ENCODE results near the gene COL6A5.
"Not testable (repeated sequence)": the region's sequence is repeated elsewhere in the genome, so short reads cannot be mapped to it uniquely, and the experiment has no call there.

Gene COL6A5

DNA sequence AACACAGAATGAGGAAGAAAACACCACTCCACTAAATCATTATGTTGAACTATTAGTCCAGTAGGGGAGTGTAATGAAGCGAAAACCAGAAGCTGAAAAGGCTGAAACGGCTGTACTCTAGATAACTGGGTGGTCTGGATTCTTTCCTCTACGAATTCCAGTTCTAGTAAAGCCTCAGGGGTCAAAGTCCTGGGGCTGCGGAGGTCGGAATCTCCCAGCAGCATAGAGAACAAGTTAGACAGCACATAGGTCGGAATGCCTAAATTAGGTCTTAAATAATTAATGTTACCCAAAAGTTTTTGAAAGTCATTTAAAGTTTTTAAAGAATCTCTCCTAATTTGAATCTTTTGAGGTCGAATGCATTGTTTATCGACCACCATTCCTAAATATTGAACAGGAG lies 102.7 kb downstream of the COL6A5 start:
- DNase-seq, result not testable (repeated sequence)

DNA sequence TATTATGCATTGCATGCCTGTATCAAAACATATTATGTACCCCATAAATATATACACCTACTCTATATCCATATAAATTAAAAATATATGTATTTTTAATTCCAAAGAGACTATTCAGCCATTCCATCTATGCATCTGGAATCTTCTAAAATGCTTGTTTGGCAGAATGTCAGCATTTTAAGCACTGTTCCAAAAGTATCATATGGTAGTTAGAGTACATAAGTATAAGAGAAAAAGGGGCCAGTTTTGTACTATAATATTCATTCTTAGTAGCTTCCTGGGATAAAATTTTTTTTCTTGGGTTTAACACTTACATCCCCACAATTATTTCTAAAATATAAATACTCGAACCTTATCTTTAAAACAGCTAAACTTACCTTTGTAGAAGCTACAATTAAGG lies 111.1 kb downstream of the COL6A5 start:
- no peak for DNase-seq

DNA sequence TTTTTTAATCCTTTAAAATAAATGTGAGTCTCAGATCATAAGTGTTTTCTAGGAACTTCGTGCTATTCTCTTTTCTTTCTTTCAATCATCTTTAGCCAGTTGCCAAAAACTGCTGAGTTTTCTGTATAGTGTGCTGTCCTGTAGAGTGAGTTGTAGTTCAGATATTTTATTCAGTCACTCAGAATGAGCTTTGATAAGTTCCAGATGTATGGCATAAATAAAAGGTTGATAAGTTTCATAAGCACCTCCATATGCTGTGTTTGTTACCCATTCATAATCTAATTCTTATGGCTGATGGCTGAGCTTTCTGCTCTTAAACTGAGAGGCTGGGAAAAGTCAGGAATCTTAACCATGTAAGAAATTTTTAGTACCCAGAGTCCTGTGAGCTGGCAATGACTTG lies 112.2 kb downstream of the COL6A5 start:
- DNase-seq, result no peak

DNA sequence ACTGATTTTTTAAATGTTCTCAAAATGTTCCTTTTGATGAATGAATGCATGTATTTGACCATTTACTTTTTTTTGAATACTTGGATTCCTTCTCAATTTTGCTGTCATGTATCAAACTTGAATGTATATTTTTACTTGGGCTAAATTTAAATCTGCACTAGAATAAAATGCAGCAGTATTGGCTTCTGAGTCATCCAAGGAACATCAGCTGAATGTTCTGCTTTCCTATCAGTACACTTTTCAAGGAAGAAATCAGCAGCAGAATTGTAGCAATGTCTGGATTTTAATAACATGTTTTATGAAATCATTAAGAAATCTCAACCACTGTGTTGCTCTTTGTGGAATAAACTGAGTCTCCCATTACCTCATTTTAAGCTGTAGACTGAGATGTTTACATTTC lies 114.5 kb downstream of the COL6A5 start:
- DNase-seq, result no peak

DNA sequence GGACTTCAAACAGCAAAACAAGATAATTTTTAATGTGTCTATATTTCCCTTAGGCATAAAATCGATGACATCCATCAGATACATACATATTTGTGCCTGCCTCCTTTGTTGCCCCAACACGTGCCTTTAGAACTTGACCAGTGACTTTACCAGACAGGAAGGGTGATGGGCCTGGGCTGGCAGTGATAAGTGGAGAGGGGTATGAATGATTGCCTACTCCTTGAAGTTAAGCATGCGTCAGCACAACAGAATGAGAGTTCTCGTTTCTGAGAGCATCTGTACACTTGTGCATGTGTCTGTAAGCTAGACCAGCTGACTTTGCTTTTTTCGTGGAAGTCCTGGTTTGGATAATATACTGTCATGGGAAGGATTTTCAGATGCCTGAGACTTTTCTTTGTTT lies 116.6 kb downstream of the COL6A5 start:
- DNase-seq, result no peak

DNA sequence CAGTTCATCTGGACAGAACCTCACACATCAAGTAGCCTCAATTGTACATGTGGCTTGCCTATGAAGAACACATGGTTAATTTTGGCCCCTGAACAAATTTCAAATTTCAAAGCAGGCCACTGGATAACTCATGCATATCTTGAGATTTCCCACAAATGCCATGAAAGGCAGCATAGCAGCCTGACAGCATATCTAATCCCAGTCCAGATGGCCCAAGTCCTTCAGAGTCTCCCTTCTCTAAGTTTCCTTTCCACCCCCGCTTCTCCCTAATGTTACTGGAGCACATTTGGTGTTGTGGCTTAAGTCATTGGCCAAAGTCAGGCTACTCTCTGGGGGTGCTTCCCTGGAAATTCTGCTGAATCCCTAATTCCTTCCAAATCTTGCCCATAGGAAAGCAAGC lies 117.7 kb downstream of the COL6A5 start:
- no peak for DNase-seq

DNA sequence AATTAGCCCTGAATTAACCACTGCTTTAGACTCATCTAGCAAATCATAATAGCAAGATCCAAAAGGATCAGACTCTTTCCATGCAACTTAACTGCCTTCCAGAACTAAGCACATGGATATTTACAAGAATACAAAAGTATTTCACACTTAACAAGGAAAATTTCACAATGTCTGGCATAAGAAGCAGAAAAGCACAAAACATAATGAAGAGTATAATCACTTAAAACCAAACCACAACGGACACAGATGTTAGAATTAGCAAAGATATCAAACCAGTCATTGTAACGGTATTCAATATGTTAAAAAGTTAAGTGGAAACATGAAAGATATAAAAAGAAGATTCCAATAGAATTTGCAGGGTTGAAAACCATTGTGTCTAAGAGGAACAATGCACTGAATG lies 120.0 kb downstream of the COL6A5 start:
- no peak for DNase-seq

DNA sequence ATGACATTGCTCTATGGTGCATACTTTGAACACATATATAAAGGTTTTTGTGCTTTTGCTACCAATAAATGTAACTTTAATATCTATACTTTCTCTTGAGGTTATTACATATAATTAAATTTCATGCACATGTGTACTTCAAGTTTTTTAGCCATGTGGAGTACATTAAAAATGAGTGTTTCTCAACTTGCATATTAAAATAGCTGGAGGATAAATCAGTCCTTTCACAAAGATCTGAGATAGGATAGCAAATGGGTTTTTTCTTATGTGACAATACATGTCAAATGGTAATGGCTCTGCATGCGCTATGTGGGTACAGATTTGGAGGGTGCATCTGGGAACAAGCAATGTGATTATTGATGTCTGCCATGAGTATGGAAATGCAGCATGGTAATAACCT lies 122.8 kb downstream of the COL6A5 start:
- DNase-seq, result no peak

DNA sequence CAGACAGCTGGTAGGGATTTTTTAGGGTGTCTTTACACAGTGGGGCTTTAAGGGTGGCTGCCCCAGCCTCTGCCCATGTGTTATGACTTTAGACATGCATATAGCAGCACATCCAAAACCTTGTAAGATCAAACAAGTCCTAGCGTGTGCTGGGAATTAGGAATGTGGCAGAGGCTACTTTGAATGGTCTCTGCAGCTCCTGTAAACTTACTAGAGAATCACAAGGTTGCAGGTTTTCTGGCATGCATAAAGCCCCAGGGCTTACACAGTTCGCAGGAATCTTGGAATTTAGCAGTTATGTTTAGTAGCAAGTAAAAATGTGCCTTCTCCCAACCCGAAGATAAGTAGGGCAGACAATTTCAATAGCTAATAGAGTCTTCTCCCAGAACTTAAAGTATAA lies 124.7 kb downstream of the COL6A5 start:
- DNase-seq, result no peak

DNA sequence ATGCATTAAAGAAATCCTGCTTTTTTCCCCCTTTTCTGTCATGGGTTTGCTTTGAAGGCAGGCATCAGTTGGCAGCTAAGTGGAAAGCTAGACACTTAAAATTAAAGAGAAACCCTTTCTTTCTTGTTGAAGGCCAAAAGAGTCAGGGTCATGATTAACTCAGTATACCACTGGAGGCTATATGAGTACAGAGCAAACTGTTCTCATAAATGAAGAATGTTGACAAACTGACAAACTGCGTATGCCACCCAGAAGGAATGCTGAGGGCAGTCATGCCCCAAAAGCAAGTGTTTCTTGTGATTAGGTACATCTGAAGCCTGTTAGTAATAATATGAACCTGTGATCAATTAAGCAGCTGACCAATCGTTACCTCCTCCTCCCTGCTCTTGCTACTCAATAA lies 127.9 kb downstream of the COL6A5 start:
- DNase-seq, result no peak

DNA sequence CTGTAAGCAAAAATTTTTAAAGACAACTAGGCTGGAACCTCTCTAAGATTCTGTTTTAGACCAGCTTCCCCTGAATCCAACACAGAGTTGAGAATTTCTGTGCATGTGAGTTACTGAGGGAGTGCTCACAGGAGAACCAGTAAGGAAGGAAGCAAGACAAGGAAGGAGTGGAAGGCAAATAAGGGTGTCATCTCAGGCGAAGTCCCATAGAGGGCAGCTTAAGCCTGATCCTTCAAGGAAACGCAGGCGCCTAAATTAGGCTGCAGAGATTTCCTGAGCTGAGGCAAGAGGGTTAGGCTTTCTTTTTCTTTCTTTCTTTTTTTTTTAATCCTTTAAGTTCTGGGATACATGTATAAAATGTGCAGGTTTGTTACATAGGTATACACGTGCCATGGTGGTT lies 135.3 kb downstream of the COL6A5 start:
- no peak for DNase-seq

DNA sequence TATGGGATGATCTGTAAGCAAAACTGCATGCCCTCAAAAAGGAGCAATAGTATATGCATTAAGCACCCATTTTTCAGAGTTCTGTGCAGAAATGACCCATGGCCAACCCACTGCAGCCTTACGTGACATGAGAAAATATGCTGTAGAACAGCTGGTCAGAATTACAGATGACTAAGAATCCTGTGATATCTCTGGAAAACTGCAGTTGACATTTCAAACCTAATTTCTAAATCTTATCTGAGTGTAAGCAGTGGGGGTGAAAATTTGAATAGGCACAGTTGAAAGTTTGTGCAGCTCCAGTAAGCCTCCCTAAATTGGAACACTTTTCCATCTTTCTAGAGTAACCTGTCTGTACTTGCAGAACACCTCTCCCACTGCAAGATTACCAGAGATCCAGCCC lies 142.8 kb downstream of the COL6A5 start:
- no peak for DNase-seq

DNA sequence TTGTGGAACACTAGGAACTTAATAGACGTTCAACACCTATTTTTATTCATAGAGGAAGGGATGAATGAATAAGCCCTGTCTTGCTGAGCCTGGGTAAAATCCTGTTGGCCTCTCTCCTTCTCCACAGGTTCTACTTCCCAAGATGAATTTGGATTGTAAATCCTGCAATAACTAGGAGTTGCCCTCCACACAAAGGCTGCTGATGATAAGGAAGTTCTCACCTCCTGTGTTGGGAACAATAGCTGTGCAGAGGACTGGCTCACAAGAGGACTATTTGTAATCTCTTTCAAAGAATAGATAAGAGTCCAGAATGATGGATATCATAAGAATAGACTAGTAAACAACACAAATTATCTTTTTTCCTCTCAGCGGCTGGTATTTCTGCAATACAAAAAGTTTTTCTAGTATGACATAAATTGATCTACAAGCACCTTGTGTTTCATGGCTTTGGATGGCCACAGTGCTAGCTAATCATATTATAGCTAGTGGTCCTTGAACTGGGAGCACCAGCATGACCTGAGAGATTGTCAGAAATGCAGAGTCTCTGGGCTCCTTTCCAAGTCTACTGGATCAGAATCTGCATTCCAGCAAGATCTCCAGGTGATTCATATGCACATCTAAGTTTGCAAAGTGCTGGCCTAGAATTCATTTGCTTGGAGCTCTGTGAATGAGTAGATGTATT lies 143.4 kb downstream of the COL6A5 start:
- DNase-seq, result no peak

DNA sequence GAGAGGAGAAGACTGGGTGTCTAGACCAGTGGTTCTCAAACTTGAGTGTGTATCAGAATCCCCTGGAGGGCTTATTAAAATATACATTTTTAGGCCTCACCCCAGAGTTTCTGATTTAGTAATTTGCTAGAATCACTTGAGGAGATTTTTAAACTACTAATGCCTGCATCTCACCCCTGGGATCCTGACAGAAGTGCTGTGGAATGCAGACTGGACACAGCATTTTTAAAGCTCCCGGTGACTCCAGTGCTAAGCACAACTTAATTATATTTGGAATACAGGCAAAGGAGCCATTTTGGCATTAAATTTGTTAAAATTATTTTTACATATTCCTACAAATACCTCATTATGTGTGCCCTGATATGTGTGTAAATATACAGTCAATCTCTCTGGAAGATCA lies 144.8 kb downstream of the COL6A5 start:
- no peak for DNase-seq

DNA sequence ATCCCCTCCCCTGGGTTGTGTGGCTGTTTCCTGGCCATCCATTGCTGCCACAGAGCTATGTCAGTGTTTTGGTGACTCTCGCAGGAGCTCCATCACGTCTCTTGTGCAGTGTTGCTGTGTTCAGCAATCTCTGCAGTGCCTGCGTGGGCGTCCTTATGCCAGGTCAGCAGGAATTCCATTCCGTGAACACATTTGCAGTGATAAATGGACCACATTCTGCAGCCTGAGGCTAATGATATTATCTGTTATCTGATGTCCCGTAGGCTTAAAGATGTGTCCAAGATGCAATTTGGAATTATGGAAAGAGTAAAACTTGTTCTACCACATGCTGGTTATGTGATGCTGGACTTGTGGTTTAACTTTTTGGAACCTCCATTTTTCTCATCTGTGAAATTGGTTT lies 146.0 kb downstream of the COL6A5 start:
- no peak for DNase-seq

DNA sequence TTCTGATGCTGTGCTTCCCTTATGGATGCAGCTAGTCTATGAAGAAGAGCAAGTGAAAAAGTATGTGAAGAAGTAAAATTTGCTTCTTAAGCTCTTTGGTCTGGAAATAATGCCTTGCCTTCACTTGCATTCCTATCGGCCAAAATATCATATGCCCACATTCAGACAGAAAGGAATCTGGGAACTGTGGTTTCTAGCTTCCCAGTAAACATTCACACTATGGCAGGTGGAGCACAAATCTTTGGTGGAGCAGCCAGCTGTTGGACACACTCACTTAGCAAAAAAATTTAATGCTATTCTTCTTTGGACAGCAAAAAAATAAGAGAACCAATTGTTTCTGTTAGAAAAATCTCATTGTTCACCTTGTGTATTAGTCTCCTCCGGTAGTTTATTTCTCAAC lies 159.2 kb downstream of the COL6A5 start:
- DNase-seq, result no peak

DNA sequence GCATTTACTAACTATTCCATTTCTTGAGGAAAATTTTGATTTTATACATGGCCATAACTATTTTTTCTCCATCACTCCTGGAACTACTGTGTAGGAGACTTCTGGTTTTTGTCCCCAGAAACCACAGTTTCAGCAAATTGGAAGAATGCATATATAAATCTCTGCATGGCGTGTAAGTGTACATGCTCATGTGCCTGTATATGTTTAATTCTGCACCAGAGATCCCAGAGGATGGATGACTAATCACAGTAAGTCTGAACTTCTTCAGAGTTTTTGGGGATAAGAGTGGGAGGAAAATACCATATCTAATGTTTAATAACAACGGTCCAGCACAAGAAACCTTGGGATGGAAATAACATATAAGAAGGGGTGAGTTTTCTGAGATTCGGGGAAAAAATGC lies 160.6 kb downstream of the COL6A5 start:
- no peak for DNase-seq

DNA sequence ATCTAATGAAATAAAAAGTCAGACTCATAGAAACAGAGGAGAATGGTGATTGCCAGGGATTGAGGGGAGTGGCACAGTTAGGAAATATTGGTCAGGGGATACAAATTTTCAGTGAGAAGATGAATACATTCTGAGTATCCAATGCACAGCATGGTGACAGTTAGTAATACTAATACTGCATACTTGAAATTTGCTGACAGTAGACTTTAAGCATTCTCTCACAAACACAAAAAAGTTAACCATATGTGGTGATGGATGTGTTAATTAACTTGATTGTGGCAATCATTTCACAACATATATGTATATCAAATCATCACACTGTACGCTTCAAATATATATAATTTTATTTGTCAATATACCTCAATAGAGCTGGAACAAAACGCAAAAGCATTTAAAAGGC lies 162.3 kb downstream of the COL6A5 start:
- no peak for DNase-seq

DNA sequence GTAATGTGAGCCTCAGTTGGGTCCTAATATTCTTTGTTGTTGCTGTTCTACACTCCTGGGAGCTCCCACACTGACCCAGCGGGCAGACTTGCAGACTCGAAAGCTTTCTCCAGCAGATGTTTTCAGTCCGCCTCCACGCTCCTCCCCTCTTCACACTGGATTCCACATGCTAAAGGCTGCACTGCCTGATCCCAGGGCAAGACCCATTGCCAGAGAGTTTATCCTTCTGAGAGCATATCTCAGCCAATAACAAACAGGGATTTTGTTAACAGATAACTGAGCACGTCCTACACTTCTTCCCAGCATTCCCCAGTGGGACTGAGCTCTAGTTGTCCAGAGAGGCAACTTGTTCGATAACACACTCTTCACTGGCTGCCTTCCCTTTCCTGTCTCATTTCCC lies 163.5 kb downstream of the COL6A5 start:
- no peak for DNase-seq

DNA sequence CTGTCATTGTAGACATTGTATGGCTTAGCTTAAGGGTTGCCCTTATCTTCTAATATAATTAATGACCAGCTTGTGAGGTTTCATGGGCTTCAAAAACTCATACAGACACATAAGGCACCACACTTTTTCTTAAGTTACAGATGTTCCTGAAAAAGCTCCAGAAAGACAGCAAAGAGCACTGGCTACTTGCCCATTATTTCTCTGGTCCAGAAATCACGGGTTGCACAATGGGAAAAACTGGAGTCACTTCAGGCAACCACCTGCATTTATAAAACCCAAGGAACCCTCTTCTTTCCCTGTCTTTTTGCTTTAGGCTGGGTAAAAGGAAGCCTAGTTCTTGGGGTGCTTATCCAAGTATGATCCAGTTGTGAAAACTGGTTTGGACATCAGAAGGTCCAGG lies 169.2 kb downstream of the COL6A5 start:
- no peak for DNase-seq

DNA sequence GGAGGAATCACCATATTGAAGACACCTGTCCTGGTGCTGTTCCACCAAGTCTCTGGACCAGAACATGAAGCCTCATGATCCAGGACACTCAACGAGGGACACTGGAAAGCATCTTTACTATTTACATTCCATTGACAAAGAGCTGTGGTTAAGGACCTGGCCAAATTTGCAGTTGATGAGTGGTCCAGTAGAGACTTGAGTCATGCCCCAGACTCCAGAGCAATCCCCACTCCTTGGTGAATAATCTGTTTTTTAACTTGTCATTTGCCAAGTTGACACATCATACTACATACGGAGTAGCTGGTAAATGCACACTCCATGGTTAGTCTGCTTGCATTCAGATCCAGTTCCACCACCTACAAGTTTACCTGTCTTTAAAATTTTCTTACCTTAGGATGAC lies 170.3 kb downstream of the COL6A5 start:
- DNase-seq, result no peak

DNA sequence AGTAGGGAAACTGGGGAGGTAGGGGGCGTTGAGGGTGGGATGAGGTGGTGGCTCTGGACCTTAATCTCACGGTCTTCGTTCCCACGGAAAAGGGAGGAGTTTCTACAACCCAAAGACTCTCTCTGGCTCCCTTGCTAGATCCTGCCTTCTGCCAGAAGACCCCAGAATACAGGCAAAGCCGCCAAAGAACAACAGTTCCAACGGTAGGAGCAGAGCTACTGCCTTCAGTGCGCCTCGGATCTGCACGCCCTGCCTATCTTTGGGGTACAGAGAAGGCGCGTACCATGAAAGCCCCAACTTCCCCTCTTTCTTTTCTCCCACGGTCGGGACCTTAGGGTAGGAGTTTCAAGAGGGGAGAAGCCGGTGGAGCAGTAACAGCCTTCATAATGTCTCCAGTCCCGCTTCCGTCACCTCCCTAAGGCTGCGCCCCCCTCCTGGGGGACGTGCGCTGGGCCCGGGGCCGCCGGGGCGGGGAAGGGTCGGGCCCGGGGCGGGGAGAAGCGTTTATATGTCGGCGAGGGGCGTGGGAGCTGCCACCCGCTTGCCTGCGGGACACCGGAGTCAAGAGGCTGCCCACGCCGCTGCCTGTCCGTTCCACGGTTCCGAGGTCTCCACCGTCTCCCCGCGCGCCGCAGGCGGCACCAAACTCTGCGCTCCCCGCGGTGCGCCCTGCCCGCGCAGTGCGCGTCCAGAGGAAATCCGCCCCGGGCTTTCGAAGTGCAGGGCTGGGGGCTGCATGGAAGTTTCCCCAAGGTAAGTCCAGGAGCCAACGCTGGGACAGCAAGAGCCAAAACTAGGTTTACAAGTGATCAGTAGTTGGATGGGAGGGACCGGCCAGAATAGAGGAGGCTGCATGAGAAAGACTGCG lies 171.4 kb downstream of the COL6A5 start, which contains the start of gene COL6A6:
COL6A6 (plus strand) TSS at position 533 of the 868 bp plus-strand sequence. CDS start 43,188 bp downstream, outside the sequence.
- DNase-seq, result no peak

DNA sequence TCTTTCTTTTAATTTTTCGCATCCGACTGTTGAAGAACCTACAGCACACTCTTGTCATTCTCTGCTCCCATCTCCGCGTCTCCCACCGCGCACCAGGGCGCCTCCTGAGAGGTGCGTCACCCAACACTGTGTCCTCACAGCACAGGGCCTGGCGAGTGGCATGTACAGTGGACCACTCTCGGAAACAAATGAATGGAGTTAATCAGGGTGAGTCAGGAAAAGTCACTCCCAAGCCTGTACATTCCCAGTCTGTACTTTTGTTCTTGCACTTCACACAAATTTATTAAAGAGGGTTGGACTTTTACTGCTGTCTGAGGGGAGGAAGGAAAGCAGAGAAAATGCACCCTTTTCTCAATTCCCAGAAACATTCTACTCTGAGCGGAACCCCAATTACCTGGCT lies 172.1 kb downstream of the COL6A5 start:
- no peak for DNase-seq

DNA sequence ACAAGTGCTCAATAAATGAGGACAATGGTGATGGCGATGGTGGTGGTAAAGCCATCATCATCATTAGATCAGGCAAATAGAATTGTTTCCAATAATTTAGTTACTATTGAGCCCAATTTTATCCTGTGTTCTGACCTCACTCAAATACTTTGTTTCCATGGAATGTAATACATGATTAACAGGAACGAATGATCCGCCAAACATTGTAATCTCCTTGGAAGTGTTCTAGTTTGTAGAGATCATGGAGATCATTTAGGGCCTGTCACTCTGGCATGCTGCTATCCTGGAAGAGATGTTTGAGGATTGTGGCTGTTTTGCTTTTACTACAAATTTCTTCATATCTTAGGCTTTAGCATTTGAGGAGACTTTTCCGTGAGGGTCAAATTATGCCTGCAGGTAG lies 174.3 kb downstream of the COL6A5 start:
- no peak for DNase-seq

DNA sequence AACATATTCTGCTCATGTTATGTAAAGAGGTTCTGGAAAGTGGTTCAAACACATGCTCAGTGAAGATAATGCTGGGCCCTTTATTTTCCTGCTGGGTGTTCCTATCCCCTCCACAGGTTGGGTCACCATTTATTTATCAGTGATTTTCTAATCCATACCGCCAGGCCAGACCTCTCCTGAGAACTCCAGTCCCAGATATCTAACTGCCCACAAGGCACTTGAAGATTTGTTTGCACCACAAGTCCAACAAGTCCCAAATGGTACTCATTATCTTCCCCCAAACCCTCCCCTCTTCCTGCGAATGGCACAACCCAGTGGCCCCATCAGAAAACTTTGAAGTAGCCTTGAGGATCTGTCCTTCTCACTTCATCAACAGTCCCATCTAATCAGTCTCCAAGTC lies 176.9 kb downstream of the COL6A5 start:
- DNase-seq, result no peak
